OCI-LY7 (cell line): ENCODE measurements around the gene SNN.

Source experiments
- CTCF ChIP-seq: fragments of 200-600 bp; sonication (generic); conservative IDR thresholded peaks from 2 replicates; pipeline ENCODE4 v1.5.1; 2014; ENCODE audit warnings: mild to moderate bottlenecking, antibody characterized with exemption, low read length, moderate library complexity, mixed read lengths
- EZH2phosphoT487 ChIP-seq: fragments of 200-600 bp; sonication (generic); IDR thresholded peaks from 2 replicates; pipeline ENCODE4 v1.6.1; 2018; ENCODE audit warnings: low read depth, borderline replicate concordance, mild to moderate bottlenecking, mixed run types, antibody characterized with exemption, low read length, moderate library complexity, mixed read lengths

- TF ChIP-seq CTCF, result no peak
- no peak for TF ChIP-seq EZH2phosphoT487
These were observed 7.6 kb downstream of the SNN start for GRCh38 chr16:11675561-11676511.
